ENCODE data around the gene MEAF6. TPM values are rescaled to one million over a fixed set of nuclear protein-coding genes. Genes with fewer than 3 reads are reported as not detected.

Gene MEAF6
- total and polyA plus RNA-seq, 4 donors, result 18.7 to 25.3 (median 21.2) TPM

GRCh38 chr1:37486680-37487618 is 27.6 kb downstream of the MEAF6 start:
- Histone ChIP-seq H3K36me3 (ENCODE audit: control insufficient read depth in 4 of 4, insufficient read depth in 3 of 4, low read depth in 1 of 4, low read length in 3 of 4) (peaks cover 9 to 23% (median 17%) of the 10 kb centered on the region in 4 donors), H3K9me3 (ENCODE audit: control insufficient read depth in 4 of 4, low read length in 3 of 4) (no peaks in the 10 kb centered on the region), H3K27me3 (ENCODE audit: control insufficient read depth in 4 of 4, insufficient read depth in 4 of 4, low read length in 3 of 4) (no peaks in the 10 kb centered on the region), H3K4me3 (ENCODE audit: low read depth in 1 of 3, low read length in 3 of 3) (no peak overlapping the region), H3K4me1 (ENCODE audit: control insufficient read depth in 4 of 4, insufficient read depth in 4 of 4, low read length in 3 of 4) (peaks cover 0 to 11% (median 6%) of the 10 kb centered on the region in 4 donors), H3K9ac (ENCODE audit: low read depth in 1 of 2, low read length in 2 of 2) (no peak overlapping the region), H3K27ac (ENCODE audit: low read depth in 1 of 2, low read length in 2 of 2) (peak overlapping the region; percentile 22 to 35)
- DNase-seq (ENCODE audit: low spot score), result peak; percentile 90
- no peak for TF ChIP-seq SP1 (IDR thresholded peaks at IDR 0.05)
- TF ChIP-seq NR2F2 (IDR thresholded peaks at IDR 0.05), result peak; percentile 35
- no peak for TF ChIP-seq HNF4G (IDR thresholded peaks at IDR 0.05)
- no peak for TF ChIP-seq FOXA1 (IDR thresholded peaks at IDR 0.05)
- no peak for TF ChIP-seq JUND (IDR thresholded peaks at IDR 0.05)
- TF ChIP-seq RAD21 (IDR thresholded peaks at IDR 0.05), result peak; percentile 92 to 96
- TF ChIP-seq, protein P1, sequence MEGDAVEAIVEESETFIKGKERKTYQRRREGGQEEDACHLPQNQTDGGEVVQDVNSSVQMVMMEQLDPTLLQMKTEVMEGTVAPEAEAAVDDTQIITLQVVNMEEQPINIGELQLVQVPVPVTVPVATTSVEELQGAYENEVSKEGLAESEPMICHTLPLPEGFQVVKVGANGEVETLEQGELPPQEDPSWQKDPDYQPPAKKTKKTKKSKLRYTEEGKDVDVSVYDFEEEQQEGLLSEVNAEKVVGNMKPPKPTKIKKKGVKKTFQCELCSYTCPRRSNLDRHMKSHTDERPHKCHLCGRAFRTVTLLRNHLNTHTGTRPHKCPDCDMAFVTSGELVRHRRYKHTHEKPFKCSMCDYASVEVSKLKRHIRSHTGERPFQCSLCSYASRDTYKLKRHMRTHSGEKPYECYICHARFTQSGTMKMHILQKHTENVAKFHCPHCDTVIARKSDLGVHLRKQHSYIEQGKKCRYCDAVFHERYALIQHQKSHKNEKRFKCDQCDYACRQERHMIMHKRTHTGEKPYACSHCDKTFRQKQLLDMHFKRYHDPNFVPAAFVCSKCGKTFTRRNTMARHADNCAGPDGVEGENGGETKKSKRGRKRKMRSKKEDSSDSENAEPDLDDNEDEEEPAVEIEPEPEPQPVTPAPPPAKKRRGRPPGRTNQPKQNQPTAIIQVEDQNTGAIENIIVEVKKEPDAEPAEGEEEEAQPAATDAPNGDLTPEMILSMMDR (IDR thresholded peaks at IDR 0.05; ENCODE audit: low read depth, low read length, missing input control), result peak; percentile 99
- WGBS, result 31% methylated on average over 10 of the region's 10 CpGs

DNA sequence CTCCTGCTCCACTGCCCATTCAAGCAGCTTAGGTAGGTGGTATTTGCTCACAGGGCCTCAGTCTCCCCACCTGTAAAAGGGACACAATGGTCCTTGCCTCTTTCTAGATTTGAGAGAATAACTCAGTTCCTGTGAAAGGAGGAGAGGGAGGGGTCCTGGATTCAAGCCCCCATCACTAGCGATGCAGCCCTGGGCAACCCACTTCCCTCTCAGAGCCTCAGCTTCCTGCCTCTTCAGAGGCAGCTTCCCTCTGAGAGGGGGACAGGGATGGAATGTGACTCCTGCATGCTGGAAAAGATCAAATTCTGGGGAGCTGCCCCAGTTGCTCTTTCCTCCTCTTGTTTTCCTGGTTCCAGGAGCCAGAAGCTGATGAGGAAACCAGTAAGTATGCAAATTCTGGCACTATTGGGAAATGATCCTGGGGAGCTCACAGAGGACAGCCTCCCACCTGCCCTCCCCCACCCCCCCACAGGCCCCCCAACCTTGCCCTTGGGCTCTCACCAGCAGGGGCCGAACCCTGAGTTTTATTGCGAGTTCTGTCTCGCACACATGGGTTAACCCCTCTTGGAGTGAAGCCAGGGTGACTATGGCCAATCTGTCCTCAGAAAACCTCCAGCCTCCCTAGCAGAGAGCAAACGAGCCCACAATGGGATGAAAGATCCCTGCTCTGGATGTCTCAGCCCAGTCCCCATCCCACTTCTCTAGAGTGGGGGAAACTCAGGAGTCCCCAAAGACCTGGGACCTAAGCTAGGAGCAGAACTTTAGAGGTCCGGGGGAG is 28.5 kb downstream of the MEAF6 start:
- H3K9me3 ChIP-seq (ENCODE audit: control insufficient read depth in 4 of 4, low read length in 3 of 4), result no peaks in the 10 kb centered on the region
- DNase-seq (ENCODE audit: low spot score), result no peak
- TF ChIP-seq FOXA1 (IDR thresholded peaks at IDR 0.05) (no peak), RXRA (IDR thresholded peaks at IDR 0.05) (peak in 1 of 2 donors; percentile 16)
- no peak overlapping the region for H3K4me3 ChIP-seq (ENCODE audit: low read depth in 1 of 3, low read length in 3 of 3)
- 65% methylated on average over 6 of the region's 6 CpGs for WGBS
- H3K27me3 ChIP-seq (ENCODE audit: control insufficient read depth in 4 of 4, insufficient read depth in 4 of 4, low read length in 3 of 4), result no peaks in the 10 kb centered on the region
- H3K4me1 ChIP-seq (ENCODE audit: control insufficient read depth in 4 of 4, insufficient read depth in 4 of 4, low read length in 3 of 4), result peaks cover 0 to 11% (median 6%) of the 10 kb centered on the region in 4 donors
- H3K36me3 ChIP-seq (ENCODE audit: control insufficient read depth in 4 of 4, insufficient read depth in 3 of 4, low read depth in 1 of 4, low read length in 3 of 4), result peaks cover 13 to 31% (median 24%) of the 10 kb centered on the region in 4 donors
- peak overlapping the region; percentile 51 to 63 for H3K27ac ChIP-seq (ENCODE audit: low read depth in 1 of 2, low read length in 2 of 2)
- no peak overlapping the region for H3K9ac ChIP-seq (ENCODE audit: low read depth in 1 of 2, low read length in 2 of 2)

DNA sequence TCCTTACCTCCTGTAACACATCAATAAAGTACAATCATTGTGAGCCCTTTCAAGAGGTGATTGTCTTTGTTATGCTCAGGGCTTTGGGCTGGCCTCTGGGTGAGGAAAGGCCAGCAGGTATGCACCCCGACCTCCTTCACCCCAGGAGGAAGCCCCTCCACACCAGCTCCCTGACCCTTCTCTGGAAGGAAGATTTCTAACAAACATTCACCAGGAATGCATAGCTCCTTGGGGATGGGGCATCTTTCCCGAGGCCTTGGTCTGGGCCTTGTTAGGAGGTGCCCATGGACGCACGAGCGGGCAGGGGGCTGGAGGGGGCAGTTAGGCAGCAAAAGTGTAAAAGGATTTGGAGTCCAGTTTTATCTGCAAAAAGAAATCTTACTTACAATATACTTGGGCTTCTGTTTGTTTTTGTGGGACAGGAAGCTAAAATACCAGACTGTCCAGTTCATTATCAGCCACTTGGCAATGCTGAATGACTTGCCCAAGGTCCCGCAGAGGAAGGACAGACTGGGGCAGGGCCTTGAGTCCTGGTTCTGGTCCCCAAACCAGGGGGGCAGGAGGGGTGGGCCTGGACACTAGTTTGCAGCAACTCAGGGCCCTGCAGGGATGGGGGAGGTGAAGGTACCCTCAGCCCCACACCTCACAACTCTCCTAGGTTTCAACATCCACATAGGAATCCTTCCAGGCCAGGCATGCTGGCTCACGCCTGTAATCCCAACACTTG is 30.1 kb downstream of the MEAF6 start:
- peaks cover 5 to 15% (median 11%) of the 10 kb centered on the region in 4 donors for H3K4me1 ChIP-seq (ENCODE audit: control insufficient read depth in 4 of 4, insufficient read depth in 4 of 4, low read length in 3 of 4)
- TF ChIP-seq SP1 (IDR thresholded peaks at IDR 0.05), result no peak
- no peak for TF ChIP-seq HNF4A (conservative IDR thresholded peaks at IDR 0.05)
- TF ChIP-seq GABPA (IDR thresholded peaks at IDR 0.05 in 1 of 2, conservative IDR thresholded peaks at IDR 0.05 in 1 of 2), result no peak
- no peak for TF ChIP-seq FOXA1 (IDR thresholded peaks at IDR 0.05)
- TF ChIP-seq, protein P2, sequence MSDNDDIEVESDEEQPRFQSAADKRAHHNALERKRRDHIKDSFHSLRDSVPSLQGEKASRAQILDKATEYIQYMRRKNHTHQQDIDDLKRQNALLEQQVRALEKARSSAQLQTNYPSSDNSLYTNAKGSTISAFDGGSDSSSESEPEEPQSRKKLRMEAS (IDR thresholded peaks at IDR 0.05), result no peak
- no peak for TF ChIP-seq FOXA2 (IDR thresholded peaks at IDR 0.05)
- TF ChIP-seq, protein P3, sequence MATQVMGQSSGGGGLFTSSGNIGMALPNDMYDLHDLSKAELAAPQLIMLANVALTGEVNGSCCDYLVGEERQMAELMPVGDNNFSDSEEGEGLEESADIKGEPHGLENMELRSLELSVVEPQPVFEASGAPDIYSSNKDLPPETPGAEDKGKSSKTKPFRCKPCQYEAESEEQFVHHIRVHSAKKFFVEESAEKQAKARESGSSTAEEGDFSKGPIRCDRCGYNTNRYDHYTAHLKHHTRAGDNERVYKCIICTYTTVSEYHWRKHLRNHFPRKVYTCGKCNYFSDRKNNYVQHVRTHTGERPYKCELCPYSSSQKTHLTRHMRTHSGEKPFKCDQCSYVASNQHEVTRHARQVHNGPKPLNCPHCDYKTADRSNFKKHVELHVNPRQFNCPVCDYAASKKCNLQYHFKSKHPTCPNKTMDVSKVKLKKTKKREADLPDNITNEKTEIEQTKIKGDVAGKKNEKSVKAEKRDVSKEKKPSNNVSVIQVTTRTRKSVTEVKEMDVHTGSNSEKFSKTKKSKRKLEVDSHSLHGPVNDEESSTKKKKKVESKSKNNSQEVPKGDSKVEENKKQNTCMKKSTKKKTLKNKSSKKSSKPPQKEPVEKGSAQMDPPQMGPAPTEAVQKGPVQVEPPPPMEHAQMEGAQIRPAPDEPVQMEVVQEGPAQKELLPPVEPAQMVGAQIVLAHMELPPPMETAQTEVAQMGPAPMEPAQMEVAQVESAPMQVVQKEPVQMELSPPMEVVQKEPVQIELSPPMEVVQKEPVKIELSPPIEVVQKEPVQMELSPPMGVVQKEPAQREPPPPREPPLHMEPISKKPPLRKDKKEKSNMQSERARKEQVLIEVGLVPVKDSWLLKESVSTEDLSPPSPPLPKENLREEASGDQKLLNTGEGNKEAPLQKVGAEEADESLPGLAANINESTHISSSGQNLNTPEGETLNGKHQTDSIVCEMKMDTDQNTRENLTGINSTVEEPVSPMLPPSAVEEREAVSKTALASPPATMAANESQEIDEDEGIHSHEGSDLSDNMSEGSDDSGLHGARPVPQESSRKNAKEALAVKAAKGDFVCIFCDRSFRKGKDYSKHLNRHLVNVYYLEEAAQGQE (IDR thresholded peaks at IDR 0.05), result no peak
- no peak for TF ChIP-seq JUND (IDR thresholded peaks at IDR 0.05)
- TF ChIP-seq ATF3 (IDR thresholded peaks at IDR 0.05), result no peak
- no peak for TF ChIP-seq TAF1 (conservative IDR thresholded peaks at IDR 0.05)
- no peak for TF ChIP-seq ZBTB33 (IDR thresholded peaks at IDR 0.05)
- no peak for DNase-seq (ENCODE audit: low spot score)
- no peaks in the 10 kb centered on the region for H3K9me3 ChIP-seq (ENCODE audit: control insufficient read depth in 4 of 4, low read length in 3 of 4)
- no peak overlapping the region for H3K4me3 ChIP-seq (ENCODE audit: low read depth in 1 of 3, low read length in 3 of 3)
- 81% methylated on average over 7 of the region's 7 CpGs for WGBS
- peaks cover 17 to 32% (median 28%) of the 10 kb centered on the region in 4 donors for H3K36me3 ChIP-seq (ENCODE audit: control insufficient read depth in 4 of 4, insufficient read depth in 3 of 4, low read depth in 1 of 4, low read length in 3 of 4)
- peak overlapping the region; percentile 15 to 63 for H3K27ac ChIP-seq (ENCODE audit: low read depth in 1 of 2, low read length in 2 of 2)
- no peak overlapping the region for H3K9ac ChIP-seq (ENCODE audit: low read depth in 1 of 2, low read length in 2 of 2)
- H3K27me3 ChIP-seq (ENCODE audit: control insufficient read depth in 4 of 4, insufficient read depth in 4 of 4, low read length in 3 of 4), result no peaks in the 10 kb centered on the region
